Middle frontal gyrus (tissue), 1 donor: ENCODE results near the gene RPS16.

Source experiments
- DNase-seq: peaks from one replicate; pipeline ENCODE4 v3.0.0-alpha.2; 2015; ENCODE audit warnings: low spot score; ENCODE audit errors: extremely low spot score

The RPS16 gene

GRCh38 chr19:39449116-39449797 is 13.5 kb upstream of the RPS16 start:
- DNase-seq: no peak

- DNase-seq: no peak
Measured at GRCh38 chr19:39448271-39448670, 12.5 kb upstream of the RPS16 start.

GRCh38 chr19:39446365-39447084 is 10.8 kb upstream of the RPS16 start:
- DNase-seq: no peak

GRCh38 chr19:39445196-39446111 is 9.7 kb upstream of the RPS16 start, which contains the start of gene SUPT5H:
Gene SUPT5H (plus strand): TSS chr19:39445582. CDS start chr19:39445891, 309 bp downstream.
- DNase-seq: peak; percentile 93

- no peak for DNase-seq
Measured at GRCh38 chr19:39444598-39445195, 8.9 kb upstream of the RPS16 start.

- DNase-seq: no peak
Measured at GRCh38 chr19:39438270-39438934, 2.7 kb upstream of the RPS16 start.

GRCh38 chr19:39436350-39436716 is 584 bp upstream of the RPS16 start:
- no peak for DNase-seq

- DNase-seq: no peak
Measured at GRCh38 chr19:39434123-39435076, 1.3 kb downstream of the RPS16 start.

- no peak for DNase-seq
Measured at GRCh38 chr19:39433480-39434079, 2.2 kb downstream of the RPS16 start.

- DNase-seq: no peak
Measured at GRCh38 chr19:39432677-39433025, 3.1 kb downstream of the RPS16 start.

GRCh38 chr19:39430675-39431593 is 4.8 kb downstream of the RPS16 start:
- no peak for DNase-seq

- DNase-seq: no peak
Measured at GRCh38 chr19:39428283-39429112, 7.3 kb downstream of the RPS16 start.

- DNase-seq: no peak
Measured at GRCh38 chr19:39427707-39428106, 8.0 kb downstream of the RPS16 start.

GRCh38 chr19:39426170-39426569 is 9.6 kb downstream of the RPS16 start:
- DNase-seq: no peak

- no peak for DNase-seq
Measured at GRCh38 chr19:39425744-39426143, 10.0 kb downstream of the RPS16 start.

GRCh38 chr19:39424934-39425333 is 10.8 kb downstream of the RPS16 start:
- no peak for DNase-seq

GRCh38 chr19:39423258-39424086 is 12.3 kb downstream of the RPS16 start:
- no peak for DNase-seq
